K562 treated with DMSO at 1 percent for 24 hours (cell line): ENCODE data around the gene PSTPIP2. TPM values are rescaled to one million over a fixed set of nuclear protein-coding genes. Genes with fewer than 3 reads are reported as not detected.

ENCODE experiments used
- total RNA-seq: library from RNA; unstranded; fragments of 300-600 nt; gene quantifications from 2 replicates; pipeline ENCODE4 v1.2.3, GENCODE V29; 2022; ENCODE audit warnings: low read depth; ENCODE audit not compliant: insufficient read depth

The PSTPIP2 gene, protein sequence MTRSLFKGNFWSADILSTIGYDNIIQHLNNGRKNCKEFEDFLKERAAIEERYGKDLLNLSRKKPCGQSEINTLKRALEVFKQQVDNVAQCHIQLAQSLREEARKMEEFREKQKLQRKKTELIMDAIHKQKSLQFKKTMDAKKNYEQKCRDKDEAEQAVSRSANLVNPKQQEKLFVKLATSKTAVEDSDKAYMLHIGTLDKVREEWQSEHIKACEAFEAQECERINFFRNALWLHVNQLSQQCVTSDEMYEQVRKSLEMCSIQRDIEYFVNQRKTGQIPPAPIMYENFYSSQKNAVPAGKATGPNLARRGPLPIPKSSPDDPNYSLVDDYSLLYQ
- 16.4 and 18.1 TPM in 2 replicates for total RNA-seq

GRCh38 chr18:46071653-46072375 is at the start of gene PSTPIP2:
PSTPIP2 (minus strand) TSS chr18:46072260; CDS start chr18:46072188, 72 bp downstream.

DNA sequence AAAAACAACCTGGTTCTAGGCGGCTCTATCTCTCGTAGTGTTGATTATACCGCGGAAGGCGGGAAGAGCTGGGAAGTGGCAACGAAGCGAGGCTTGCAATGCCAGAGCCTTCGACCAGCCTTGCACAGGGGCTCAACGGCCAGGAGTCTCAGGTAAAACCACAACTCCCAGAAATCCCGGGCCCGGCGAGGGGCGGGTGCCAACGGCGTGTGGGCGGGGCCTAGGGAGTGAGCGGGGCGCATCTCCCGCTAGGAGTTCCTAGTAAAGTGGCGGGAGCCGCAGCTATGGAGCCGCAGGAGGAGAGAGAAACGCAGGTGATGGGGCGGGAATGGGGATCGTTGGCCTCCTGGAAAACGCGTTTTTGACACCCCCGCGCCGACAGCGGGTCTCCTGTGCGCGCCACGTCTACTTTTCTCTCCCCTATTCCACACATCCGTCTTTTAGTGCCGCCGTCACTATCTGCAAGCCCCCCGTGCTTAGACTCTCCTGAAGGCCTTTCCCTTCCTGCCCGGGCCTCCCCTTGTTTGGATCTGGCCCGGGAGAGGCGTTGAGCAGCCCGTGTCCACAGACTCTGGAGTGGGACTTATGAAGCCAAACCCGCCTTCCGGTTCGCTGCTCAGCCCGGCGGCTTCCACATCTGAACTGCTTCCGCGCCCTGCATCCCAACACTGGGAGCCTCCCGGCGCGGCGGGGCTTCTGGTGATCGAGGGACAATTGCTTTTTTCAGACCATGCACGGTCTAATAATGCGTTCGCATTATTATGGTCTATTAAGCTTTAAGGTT is 32.3 kb upstream of the PSTPIP2 start, which contains the start of gene HAUS1:
Gene HAUS1, plus strand, starts transcription at position 258 of the 784 bp plus-strand sequence. Its CDS starts 27 bp downstream, at position 285.

GRCh38 chr18:46097801-46098615 is 25.9 kb upstream of the PSTPIP2 start, which contains the start of gene ATP5F1A:
ATP5F1A (minus strand) TSS chr18:46098296; CDS start chr18:46098231, 65 bp downstream.

DNA sequence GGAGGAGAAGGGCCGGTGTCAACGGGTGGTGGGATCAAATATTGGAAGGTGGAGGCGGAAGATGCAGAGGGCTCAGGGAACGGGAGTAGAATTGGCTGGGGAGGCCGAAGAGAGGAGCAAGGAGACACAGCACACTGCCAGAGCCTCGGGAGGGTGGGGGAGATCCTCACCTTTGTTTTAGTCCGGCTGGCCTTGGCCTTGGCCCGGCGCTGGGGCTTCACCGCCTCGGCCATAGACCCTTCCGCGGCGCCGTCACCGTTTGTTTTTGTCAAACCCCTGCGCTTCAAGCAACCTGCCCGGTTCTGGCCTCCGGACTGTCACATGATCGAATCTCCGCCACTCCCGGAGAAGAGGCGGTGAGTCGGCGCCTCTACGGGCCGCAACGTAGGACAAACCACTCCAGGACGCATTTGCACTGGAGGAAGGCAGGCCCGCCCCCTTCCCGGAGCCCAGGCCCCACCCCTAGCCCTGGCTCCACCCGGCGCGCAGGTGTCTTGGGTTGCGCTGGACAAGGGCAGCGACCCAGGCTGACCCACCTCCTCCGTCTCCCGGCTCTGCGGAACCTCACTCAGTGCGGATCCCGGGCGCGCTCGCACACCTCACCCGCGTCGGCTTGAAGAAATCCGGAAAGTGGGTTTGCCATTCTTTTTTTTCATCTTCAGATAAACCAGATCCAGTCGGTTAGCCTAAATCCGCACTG is 104.9 kb downstream of the PSTPIP2 start, which contains the start of gene EPG5:
Gene EPG5, minus strand, starts transcription at position 323 of the 700 bp plus-strand sequence. Its CDS starts 90 bp downstream, at position 233.

Other genes with a start within 250 kb of the PSTPIP2 start
- gene SIGLEC15, start 246.6 kb downstream of the PSTPIP2 start, total RNA-seq = not detected in 2 replicates
- gene EPG5, start 104.9 kb downstream of the PSTPIP2 start, total RNA-seq = 5.3 and 6.1 TPM in 2 replicates
- 270 and 285 TPM in 2 replicates for gene ATP5F1A, start 26.0 kb upstream of the PSTPIP2 start, total RNA-seq
- 26.3 and 30.7 TPM in 2 replicates for gene HAUS1, start 32.1 kb upstream of the PSTPIP2 start, total RNA-seq